Neural cell (in vitro differentiated cells): ENCODE measurements around the gene TMEM272. TPM values are rescaled to one million over a fixed set of nuclear protein-coding genes. Genes with fewer than 3 reads are reported as not detected.

Experiments used
- H2AFZ ChIP-seq: fragments of 200-600, 300-800 bp; sonication (generic), shearing (Covaris generic); 2 replicates; pipeline ENCODE4 v1.6.0; 2014; ENCODE audit warnings: low read depth, mild to moderate bottlenecking, antibody characterized with exemption, low read length, moderate library complexity
- H3F3A ChIP-seq: fragments of 200-600 bp; shearing (Covaris generic); 2 replicates; pipeline ENCODE4 v1.6.1; 2016; ENCODE audit warnings: mild to moderate bottlenecking, moderate library complexity, mixed read lengths, antibody characterized with exemption, low read length; ENCODE audit not compliant: insufficient read depth, poor library complexity, severe bottlenecking
- H3K27ac ChIP-seq: fragments of 200-600, 300-800 bp; sonication (generic), shearing (Covaris generic); 2 replicates; pipeline ENCODE4 v1.5.1; 2014; ENCODE audit warnings: mild to moderate bottlenecking, low read length, moderate library complexity
- H3K27me3 ChIP-seq: fragments of 300-800, 200-600 bp; sonication (generic), shearing (Covaris generic); 2 replicates; pipeline ENCODE4 v1.6.0; 2014; ENCODE audit warnings: mild to moderate bottlenecking, low read depth, low read length, moderate library complexity; ENCODE audit not compliant: insufficient read depth
- H3K36me3 ChIP-seq: fragments of 300-800, 200-600 bp; sonication (generic), shearing (Covaris generic); 2 replicates; pipeline ENCODE4 v1.5.1; 2014; ENCODE audit warnings: mild to moderate bottlenecking, antibody characterized with exemption, low read length, moderate library complexity; ENCODE audit not compliant: insufficient read depth
- H3K4me2 ChIP-seq: fragments of 300-800, 200-600 bp; sonication (generic), shearing (Covaris generic); 2 replicates; pipeline ENCODE4 v1.6.0; 2014; ENCODE audit warnings: mild to moderate bottlenecking, low read length
- H3K4me3 ChIP-seq: fragments of 300-800, 200-600 bp; sonication (generic), shearing (Covaris generic); 2 replicates; pipeline ENCODE4 v1.5.1; 2014; ENCODE audit warnings: mild to moderate bottlenecking, low read length, moderate library complexity
- H3K79me2 ChIP-seq: fragments of 200-600 bp; shearing (Covaris generic); replicated peaks from 2 replicates; pipeline ENCODE4 v1.6.0; 2014; ENCODE audit warnings: mild to moderate bottlenecking, low read length, moderate library complexity; ENCODE audit not compliant: insufficient read depth
- H3K9ac ChIP-seq: fragments of 300-800, 200-600 bp; sonication (generic), shearing (Covaris generic); 2 replicates; pipeline ENCODE4 v1.6.1; 2016; ENCODE audit warnings: mild to moderate bottlenecking, low read length, mixed read lengths
- H3K9me2 ChIP-seq: fragments of 200-600 bp; shearing (Covaris generic); 2 replicates; pipeline ENCODE4 v1.6.1; 2016; ENCODE audit warnings: mild to moderate bottlenecking, low read length, mixed read lengths; ENCODE audit not compliant: insufficient read depth
- H3K9me3 ChIP-seq: fragments of 200-600, 300-800 bp; sonication (generic), shearing (Covaris generic); 2 replicates; pipeline ENCODE4 v1.6.1; 2016; ENCODE audit warnings: mild to moderate bottlenecking, mixed run types, low read length, moderate library complexity, mixed read lengths
- H4K20me1 ChIP-seq: fragments of 200-600 bp; shearing (Covaris generic); 2 replicates; pipeline ENCODE4 v1.6.1; 2016; ENCODE audit warnings: mild to moderate bottlenecking, mixed run types; ENCODE audit not compliant: insufficient read depth
- EP300 ChIP-seq: fragments of 450-650 bp; conservative IDR thresholded peaks from 2 replicates; pipeline ENCODE4 v1.6.1; 2014; ENCODE audit warnings: antibody characterized with exemption, mild to moderate bottlenecking, moderate library complexity; ENCODE audit not compliant: poor library complexity, severe bottlenecking
- EZH2 ChIP-seq: fragments of 200-600, 300-800 bp; shearing (Covaris generic), sonication (generic); IDR thresholded peaks from 2 replicates; pipeline ENCODE4 v1.6.1; 2014; ENCODE audit warnings: antibody characterized with exemption, low read length, borderline replicate concordance, mild to moderate bottlenecking; ENCODE audit not compliant: insufficient read depth, poor library complexity, severe bottlenecking
- MXI1 ChIP-seq: fragments of 450-650 bp; conservative IDR thresholded peaks from 2 replicates; pipeline ENCODE4 v1.6.1; 2014; ENCODE audit warnings: antibody characterized with exemption, mild to moderate bottlenecking; ENCODE audit not compliant: poor library complexity, severe bottlenecking
- POLR2AphosphoS5 ChIP-seq: IDR thresholded peaks from 2 replicates; pipeline ENCODE4 v1.6.1; 2012
- RAD21 ChIP-seq: fragments of 450-650 bp; conservative IDR thresholded peaks from 2 replicates; pipeline ENCODE4 v1.6.1; 2014; ENCODE audit warnings: antibody characterized with exemption, mild to moderate bottlenecking, moderate library complexity
- REST ChIP-seq: IDR thresholded peaks from 2 replicates; pipeline ENCODE4 v1.6.1; 2012; ENCODE audit warnings: borderline replicate concordance
- SMC3 ChIP-seq: fragments of 450-650 bp; conservative IDR thresholded peaks from 2 replicates; pipeline ENCODE4 v1.6.1; 2014; ENCODE audit warnings: antibody characterized with exemption, mild to moderate bottlenecking, moderate library complexity; ENCODE audit not compliant: poor library complexity
- TAF1 ChIP-seq: IDR thresholded peaks from 2 replicates; pipeline ENCODE4 v1.6.1; 2012; ENCODE audit warnings: low read depth
- polyA plus RNA-seq: library from polyadenylated mRNA; depleted of rRNA; stranded (reverse); fragments of >200 nt; gene quantifications from 2 replicates; pipeline ENCODE4 v1.2.3, GENCODE V29; 2014
- TF ChIP-seq, protein P1 (sequence below): fragments of 450-650 bp; IDR thresholded peaks from 2 replicates; pipeline ENCODE4 v1.5.1; 2014; ENCODE audit warnings: antibody characterized with exemption, mild to moderate bottlenecking, moderate library complexity; ENCODE audit not compliant: poor library complexity, severe bottlenecking

TMEM272 gene
- polyA plus RNA-seq, 1 donor from 2014 or later: 0.77 TPM

GRCh38 chr13:51819544-51819943 is 25.4 kb downstream of the TMEM272 start:
- no peak overlapping the region for H3K9ac ChIP-seq
- no peaks in the 10 kb centered on the region for H3K79me2 ChIP-seq
- H4K20me1 ChIP-seq: no peaks in the 10 kb centered on the region
- H3K9me3 ChIP-seq: no peaks in the 10 kb centered on the region
- H3K36me3 ChIP-seq: no peaks in the 10 kb centered on the region
- H3K27ac ChIP-seq: no peak overlapping the region
- no peak overlapping the region for H2AFZ ChIP-seq
- no peak overlapping the region for H3K4me2 ChIP-seq
- no peak overlapping the region for H3K4me3 ChIP-seq
- no peaks in the 10 kb centered on the region for H3K9me2 ChIP-seq
- H3K27me3 ChIP-seq: no peaks in the 10 kb centered on the region
- no peak for TF ChIP-seq MXI1
- no peak for TF ChIP-seq RAD21
- TF ChIP-seq TAF1: no peak
- TF ChIP-seq REST: no peak
- no peak for TF ChIP-seq EP300
- TF ChIP-seq, protein P1, sequence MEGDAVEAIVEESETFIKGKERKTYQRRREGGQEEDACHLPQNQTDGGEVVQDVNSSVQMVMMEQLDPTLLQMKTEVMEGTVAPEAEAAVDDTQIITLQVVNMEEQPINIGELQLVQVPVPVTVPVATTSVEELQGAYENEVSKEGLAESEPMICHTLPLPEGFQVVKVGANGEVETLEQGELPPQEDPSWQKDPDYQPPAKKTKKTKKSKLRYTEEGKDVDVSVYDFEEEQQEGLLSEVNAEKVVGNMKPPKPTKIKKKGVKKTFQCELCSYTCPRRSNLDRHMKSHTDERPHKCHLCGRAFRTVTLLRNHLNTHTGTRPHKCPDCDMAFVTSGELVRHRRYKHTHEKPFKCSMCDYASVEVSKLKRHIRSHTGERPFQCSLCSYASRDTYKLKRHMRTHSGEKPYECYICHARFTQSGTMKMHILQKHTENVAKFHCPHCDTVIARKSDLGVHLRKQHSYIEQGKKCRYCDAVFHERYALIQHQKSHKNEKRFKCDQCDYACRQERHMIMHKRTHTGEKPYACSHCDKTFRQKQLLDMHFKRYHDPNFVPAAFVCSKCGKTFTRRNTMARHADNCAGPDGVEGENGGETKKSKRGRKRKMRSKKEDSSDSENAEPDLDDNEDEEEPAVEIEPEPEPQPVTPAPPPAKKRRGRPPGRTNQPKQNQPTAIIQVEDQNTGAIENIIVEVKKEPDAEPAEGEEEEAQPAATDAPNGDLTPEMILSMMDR: no peak
- no peak for TF ChIP-seq POLR2AphosphoS5
- H3F3A ChIP-seq: no peaks in the 10 kb centered on the region

DNA sequence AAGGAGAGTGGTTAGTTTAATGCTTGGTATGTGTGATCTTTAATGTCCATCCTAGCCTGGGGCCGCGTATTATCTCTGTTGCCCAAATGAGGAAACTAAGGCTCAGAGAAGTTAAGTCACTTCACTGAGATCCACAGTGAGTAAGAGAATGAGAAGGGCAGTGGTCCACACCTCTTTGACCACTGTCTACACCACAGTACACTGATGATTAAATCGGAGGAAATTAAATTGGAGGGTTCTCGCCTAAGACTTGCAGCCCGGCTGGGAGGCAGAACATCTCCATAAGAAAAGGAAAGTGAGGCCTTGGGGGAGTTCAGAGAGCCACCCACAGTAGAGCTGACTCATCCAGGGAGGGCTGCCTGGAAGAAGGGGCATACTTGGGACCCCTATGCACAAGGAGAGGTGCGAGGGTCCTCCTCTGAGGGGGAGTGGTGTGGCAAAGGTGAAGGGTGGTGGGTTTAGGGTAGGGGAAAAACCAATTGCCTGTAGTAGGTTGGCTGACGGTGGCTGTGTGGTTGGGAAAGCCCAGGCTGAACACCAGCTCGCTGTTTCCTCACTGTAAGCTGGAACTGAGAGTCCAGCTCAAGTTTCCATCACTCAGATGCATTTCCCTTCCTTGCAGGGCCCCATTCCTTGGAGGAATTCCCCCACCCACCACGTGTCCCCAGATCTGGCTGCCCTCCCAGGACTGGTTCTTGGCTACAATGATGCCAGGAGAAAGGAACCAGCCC is 26.0 kb downstream of the TMEM272 start:
- Histone ChIP-seq H3K27me3 (no peaks in the 10 kb centered on the region), H4K20me1 (no peaks in the 10 kb centered on the region), H3K9me3 (no peaks in the 10 kb centered on the region), H3K79me2 (no peaks in the 10 kb centered on the region), H3K27ac (no peak overlapping the region), H3F3A (no peaks in the 10 kb centered on the region), H3K9me2 (no peaks in the 10 kb centered on the region), H3K36me3 (no peaks in the 10 kb centered on the region), H3K9ac (no peak overlapping the region), H3K4me2 (no peak overlapping the region), H2AFZ (no peak overlapping the region), H3K4me3 (no peak overlapping the region)
- no peak for TF ChIP-seq REST
- TF ChIP-seq EZH2: no peak
- no peak for TF ChIP-seq EP300
- no peak for TF ChIP-seq POLR2AphosphoS5
- no peak for TF ChIP-seq SMC3
- TF ChIP-seq RAD21: no peak
- no peak for TF ChIP-seq MXI1
- TF ChIP-seq, protein P1: no peak
- no peak for TF ChIP-seq TAF1
